Measurements from ENCODE around the gene CEP250.

GRCh38 chr20:35462351-35462750 is 7.0 kb downstream of the CEP250 start:
- no peak for TF ChIP-seq EZH2 (IDR thresholded peaks at IDR 0.05; ENCODE audit: borderline replicate concordance, low read depth, low read length, severe bottlenecking)
- TF ChIP-seq, protein P1, sequence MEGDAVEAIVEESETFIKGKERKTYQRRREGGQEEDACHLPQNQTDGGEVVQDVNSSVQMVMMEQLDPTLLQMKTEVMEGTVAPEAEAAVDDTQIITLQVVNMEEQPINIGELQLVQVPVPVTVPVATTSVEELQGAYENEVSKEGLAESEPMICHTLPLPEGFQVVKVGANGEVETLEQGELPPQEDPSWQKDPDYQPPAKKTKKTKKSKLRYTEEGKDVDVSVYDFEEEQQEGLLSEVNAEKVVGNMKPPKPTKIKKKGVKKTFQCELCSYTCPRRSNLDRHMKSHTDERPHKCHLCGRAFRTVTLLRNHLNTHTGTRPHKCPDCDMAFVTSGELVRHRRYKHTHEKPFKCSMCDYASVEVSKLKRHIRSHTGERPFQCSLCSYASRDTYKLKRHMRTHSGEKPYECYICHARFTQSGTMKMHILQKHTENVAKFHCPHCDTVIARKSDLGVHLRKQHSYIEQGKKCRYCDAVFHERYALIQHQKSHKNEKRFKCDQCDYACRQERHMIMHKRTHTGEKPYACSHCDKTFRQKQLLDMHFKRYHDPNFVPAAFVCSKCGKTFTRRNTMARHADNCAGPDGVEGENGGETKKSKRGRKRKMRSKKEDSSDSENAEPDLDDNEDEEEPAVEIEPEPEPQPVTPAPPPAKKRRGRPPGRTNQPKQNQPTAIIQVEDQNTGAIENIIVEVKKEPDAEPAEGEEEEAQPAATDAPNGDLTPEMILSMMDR (IDR thresholded peaks at IDR 0.05; ENCODE audit: borderline replicate concordance, extremely low read depth, low read length, poor library complexity, severe bottlenecking): no peak

Measured in DND-41 (cell line).